SK-N-MC (cell line): ENCODE results near the gene POC1A.

Experiments
- EZH2 ChIP-seq: fragments of 200-600 bp; sonication (generic); IDR thresholded peaks from one replicate; pipeline ENCODE4 v1.6.1; 2017; ENCODE audit warnings: antibody characterized with exemption
- FOXP2 ChIP-seq: optimal IDR thresholded peaks from 2 replicates; pipeline ENCODE3; 2011; ENCODE audit warnings: mild to moderate bottlenecking, moderate library complexity; ENCODE audit not compliant: insufficient read depth; ENCODE audit errors: extremely low read length, control extremely low read depth
- POLR2AphosphoS5 ChIP-seq: IDR thresholded peaks from 2 replicates; pipeline ENCODE4 v1.6.1; 2012; ENCODE audit warnings: mild to moderate bottlenecking, low read depth, low read length, borderline replicate concordance

GRCh38 chr3:52150357-52150756, 3.9 kb downstream of the POC1A start:
- no peak for TF ChIP-seq EZH2
- TF ChIP-seq POLR2AphosphoS5, result no peak
- TF ChIP-seq FOXP2, result no peak
